ENCODE measurements around the gene CADM4. TPM values are rescaled to one million over a fixed set of nuclear protein-coding genes. Genes with fewer than 3 reads are reported as not detected.

CADM4 gene, protein sequence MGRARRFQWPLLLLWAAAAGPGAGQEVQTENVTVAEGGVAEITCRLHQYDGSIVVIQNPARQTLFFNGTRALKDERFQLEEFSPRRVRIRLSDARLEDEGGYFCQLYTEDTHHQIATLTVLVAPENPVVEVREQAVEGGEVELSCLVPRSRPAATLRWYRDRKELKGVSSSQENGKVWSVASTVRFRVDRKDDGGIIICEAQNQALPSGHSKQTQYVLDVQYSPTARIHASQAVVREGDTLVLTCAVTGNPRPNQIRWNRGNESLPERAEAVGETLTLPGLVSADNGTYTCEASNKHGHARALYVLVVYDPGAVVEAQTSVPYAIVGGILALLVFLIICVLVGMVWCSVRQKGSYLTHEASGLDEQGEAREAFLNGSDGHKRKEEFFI
- 10 to 100 TPM in 1 of 2 donors, 1 to 10 TPM in 1; 5.9 to 12.2 TPM for total RNA-seq
- 1 to 10 TPM; 6.3 to 8.7 TPM for polyA plus RNA-seq
- long read RNA-seq, donor 1, transcript CADM4-201 (9 exons, 2,178 nt): major isoform, 7 of 7 reads
- long read RNA-seq, donor 1, partial matches to known transcripts: 0 of 7 reads
- long read RNA-seq, donor 1, other reads (novel, unspliced or antisense): 0 of 7 reads
- long read RNA-seq, donor 2, partial matches to known transcripts: 0 of 2 reads
- long read RNA-seq, donor 2, other reads (novel, unspliced or antisense): 0 of 2 reads
- long read RNA-seq, donor 3, partial matches to known transcripts: 0 of 1 reads
- long read RNA-seq, donor 3, other reads (novel, unspliced or antisense): 0 of 1 reads
- long read RNA-seq, donor 4, partial matches to known transcripts: 0 of 1 reads
- long read RNA-seq, donor 4, other reads (novel, unspliced or antisense): 0 of 1 reads
- long read RNA-seq, donor 5, partial matches to known transcripts: 0 of 4 reads
- long read RNA-seq, donor 5, other reads (novel, unspliced or antisense): 0 of 4 reads

DNA sequence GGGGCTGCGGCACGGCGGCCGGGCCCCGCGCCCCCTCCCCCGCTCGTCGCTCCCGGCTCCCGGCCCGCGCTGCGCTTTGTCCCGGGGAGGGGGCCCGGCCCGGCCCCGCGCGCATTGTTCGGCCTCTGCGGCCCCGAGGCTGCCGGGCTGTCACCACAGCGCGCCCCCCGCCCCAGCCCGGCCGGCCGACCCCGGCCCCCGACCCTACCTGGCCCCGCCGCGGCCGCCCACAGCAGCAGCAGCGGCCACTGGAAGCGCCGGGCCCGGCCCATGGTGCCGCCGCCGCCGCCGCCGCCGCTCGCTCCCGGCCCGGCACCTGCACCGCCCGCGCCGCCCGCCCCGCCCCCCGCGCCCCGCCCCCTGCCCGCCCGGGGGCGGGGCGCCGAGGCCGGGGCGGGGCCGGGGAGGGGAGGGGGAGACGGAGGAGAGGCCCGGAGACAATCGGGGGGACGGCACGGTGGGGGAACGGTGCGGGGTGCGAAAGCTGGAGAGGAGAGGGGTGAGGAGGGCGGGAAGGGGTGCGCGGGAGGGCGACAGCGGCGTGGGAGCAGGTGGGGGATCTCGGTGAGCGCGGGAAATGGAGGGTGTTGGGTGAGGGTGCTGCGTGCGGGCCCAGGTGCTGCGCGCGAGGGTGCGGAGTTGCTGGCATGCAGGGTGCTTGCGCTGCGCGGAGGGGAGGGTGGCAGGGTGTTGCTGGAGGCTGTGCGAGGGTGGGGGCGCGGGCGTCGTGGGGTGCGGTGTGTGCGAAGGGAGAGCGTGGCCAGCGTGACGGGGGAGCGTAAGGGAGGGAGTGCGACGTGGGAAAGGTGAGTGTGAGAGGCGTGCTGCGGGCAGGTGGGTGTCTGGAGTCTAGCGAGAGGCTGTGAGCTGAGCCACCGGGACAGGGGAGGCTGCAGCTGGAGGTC is at the start of gene CADM4:
Gene CADM4 (minus strand): TSS at position 332 of the 905 bp plus-strand sequence. CDS start 60 bp downstream, at position 272.
- 1 to 2% methylated on average over 45 to 110 of the region's 110 CpGs for WGBS, 2 donors
- Histone ChIP-seq H3K36me3 (ENCODE audit: control insufficient read depth in 4 of 4, insufficient read depth in 4 of 4, low read length in 4 of 4) (no peaks in the 10 kb centered on the region), H3K4me1 (ENCODE audit: control insufficient read depth in 5 of 5, insufficient read depth in 5 of 5, low read length in 5 of 5) (peaks cover 0 to 11% (median 10%) of the 10 kb centered on the region in 5 donors), H3K9me3 (ENCODE audit: control insufficient read depth in 4 of 4, insufficient read depth in 3 of 4, low read length in 3 of 4) (no peaks in the 10 kb centered on the region), H3K4me3 (peak within 1 kb of the TSS; percentile 55), H3K27me3 (ENCODE audit: control insufficient read depth in 3 of 3, insufficient read depth in 3 of 3, low read length in 2 of 3) (peaks cover 0 to 29% (median 28%) of the 10 kb centered on the region in 3 donors), H3K27ac (ENCODE audit: low read depth in 1 of 2, low read length in 1 of 2) (no peak within 1 kb of the TSS), H3K9ac (ENCODE audit: insufficient read depth in 1 of 2, low read length in 2 of 2) (peak within 1 kb of the TSS in 1 of 2 donors; percentile 30)
- TF ChIP-seq, protein P1, sequence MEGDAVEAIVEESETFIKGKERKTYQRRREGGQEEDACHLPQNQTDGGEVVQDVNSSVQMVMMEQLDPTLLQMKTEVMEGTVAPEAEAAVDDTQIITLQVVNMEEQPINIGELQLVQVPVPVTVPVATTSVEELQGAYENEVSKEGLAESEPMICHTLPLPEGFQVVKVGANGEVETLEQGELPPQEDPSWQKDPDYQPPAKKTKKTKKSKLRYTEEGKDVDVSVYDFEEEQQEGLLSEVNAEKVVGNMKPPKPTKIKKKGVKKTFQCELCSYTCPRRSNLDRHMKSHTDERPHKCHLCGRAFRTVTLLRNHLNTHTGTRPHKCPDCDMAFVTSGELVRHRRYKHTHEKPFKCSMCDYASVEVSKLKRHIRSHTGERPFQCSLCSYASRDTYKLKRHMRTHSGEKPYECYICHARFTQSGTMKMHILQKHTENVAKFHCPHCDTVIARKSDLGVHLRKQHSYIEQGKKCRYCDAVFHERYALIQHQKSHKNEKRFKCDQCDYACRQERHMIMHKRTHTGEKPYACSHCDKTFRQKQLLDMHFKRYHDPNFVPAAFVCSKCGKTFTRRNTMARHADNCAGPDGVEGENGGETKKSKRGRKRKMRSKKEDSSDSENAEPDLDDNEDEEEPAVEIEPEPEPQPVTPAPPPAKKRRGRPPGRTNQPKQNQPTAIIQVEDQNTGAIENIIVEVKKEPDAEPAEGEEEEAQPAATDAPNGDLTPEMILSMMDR (IDR thresholded peaks at IDR 0.05; ENCODE audit: control extremely low read depth, extremely low read depth): no peak
- DNase-seq (peak in 1 of 3 donors; percentile 24), ATAC-seq (ENCODE audit: insufficient read depth, low FRiP score) (peak; percentile 62)

DNA sequence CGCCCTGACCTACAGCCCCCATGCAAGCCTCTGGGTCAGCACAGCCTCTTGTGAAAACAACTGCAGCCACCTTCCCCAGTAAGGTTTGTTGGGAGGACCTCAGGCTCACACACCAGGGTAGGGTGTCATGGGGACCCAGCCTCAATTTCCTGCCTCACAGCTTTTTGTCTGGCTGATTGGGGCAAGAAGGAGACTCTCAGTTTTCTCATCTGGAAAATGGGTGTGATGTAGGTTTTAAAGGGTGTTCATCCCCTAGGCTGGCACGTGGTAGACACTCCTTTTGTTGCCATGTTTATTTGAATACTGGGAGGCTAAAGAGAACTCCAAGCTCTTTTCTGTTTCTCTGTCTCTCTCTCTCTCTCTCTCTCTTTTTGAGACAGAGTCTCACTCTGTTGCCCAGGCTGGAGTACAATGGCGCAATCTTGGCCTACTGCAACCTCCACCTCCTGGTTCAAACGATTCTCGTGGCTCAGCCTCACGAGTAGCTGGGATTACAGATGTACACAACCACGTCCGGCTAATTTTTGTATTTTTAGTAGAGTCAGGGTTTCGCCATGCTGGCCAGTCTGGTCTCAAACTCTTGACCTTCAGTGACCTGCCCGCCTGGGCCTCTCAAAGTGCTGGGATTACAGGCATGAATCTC is 48.5 kb upstream of the CADM4 start:
- Histone ChIP-seq H3K27me3 (ENCODE audit: control insufficient read depth in 3 of 3, insufficient read depth in 3 of 3, low read length in 2 of 3) (no peaks in the 10 kb centered on the region), H3K9ac (ENCODE audit: insufficient read depth in 1 of 2, low read length in 2 of 2) (no peak overlapping the region), H3K36me3 (ENCODE audit: control insufficient read depth in 4 of 4, insufficient read depth in 4 of 4, low read length in 4 of 4) (no peaks in the 10 kb centered on the region), H3K4me1 (ENCODE audit: control insufficient read depth in 5 of 5, insufficient read depth in 5 of 5, low read length in 5 of 5) (no peaks in the 10 kb centered on the region), H3K4me3 (no peak overlapping the region), H3K27ac (ENCODE audit: low read depth in 1 of 2, low read length in 1 of 2) (no peak overlapping the region), H3K9me3 (ENCODE audit: control insufficient read depth in 4 of 4, insufficient read depth in 3 of 4, low read length in 3 of 4) (peaks cover 0 to 11% (median 9%) of the 10 kb centered on the region in 4 donors)
- TF ChIP-seq, protein P1 (IDR thresholded peaks at IDR 0.05; ENCODE audit: control extremely low read depth, extremely low read depth): no peak
- ATAC-seq (ENCODE audit: insufficient read depth, low FRiP score) (no peak), DNase-seq (no peak)
- 50 to 63% methylated on average over 10 of the region's 10 CpGs for WGBS, 2 donors

DNA sequence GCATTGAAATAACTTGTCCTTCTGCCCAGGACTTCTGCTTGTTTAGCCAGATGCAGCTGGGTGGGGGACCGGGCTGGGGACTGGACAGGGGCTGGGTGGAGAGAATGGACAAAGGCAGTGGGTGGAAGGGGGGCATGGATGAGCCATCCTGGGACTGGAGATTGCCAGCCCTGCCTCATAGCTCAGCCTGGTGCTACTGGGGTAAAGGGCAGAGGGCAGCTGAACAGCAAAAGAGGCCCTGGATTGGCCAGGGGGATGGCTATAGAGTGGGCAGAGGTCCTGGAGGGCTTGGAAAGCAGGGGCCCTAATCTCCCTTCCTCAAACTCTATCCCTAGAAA is 48.0 kb upstream of the CADM4 start:
- TF ChIP-seq, protein P1 (IDR thresholded peaks at IDR 0.05; ENCODE audit: control extremely low read depth, extremely low read depth): no peak
- 72 to 87% methylated on average over 1 of the region's 1 CpG for WGBS, 2 donors
- no peak overlapping the region for H3K4me3 ChIP-seq
- H3K9me3 ChIP-seq (ENCODE audit: control insufficient read depth in 4 of 4, insufficient read depth in 3 of 4, low read length in 3 of 4): peaks cover 0 to 11% (median 9%) of the 10 kb centered on the region in 4 donors
- H3K27ac ChIP-seq (ENCODE audit: low read depth in 1 of 2, low read length in 1 of 2): no peak overlapping the region
- no peaks in the 10 kb centered on the region for H3K36me3 ChIP-seq (ENCODE audit: control insufficient read depth in 4 of 4, insufficient read depth in 4 of 4, low read length in 4 of 4)
- no peaks in the 10 kb centered on the region for H3K4me1 ChIP-seq (ENCODE audit: control insufficient read depth in 5 of 5, insufficient read depth in 5 of 5, low read length in 5 of 5)
- H3K27me3 ChIP-seq (ENCODE audit: control insufficient read depth in 3 of 3, insufficient read depth in 3 of 3, low read length in 2 of 3): no peaks in the 10 kb centered on the region
- ATAC-seq (ENCODE audit: insufficient read depth, low FRiP score) (no peak), DNase-seq (no peak)
- H3K9ac ChIP-seq (ENCODE audit: insufficient read depth in 1 of 2, low read length in 2 of 2): no peak overlapping the region
